Prostate gland (tissue), 2 donors: Measurements from ENCODE around the gene SNX25.

Source experiments
- CTCF ChIP-seq, 4 experiments: fragments of 200-600 bp in 2 of 4; fragments of 450-650 bp in 2 of 4; sonication (generic) in 2 of 4; IDR thresholded peaks; 1 replicate in 3 of 4; 2 replicates in 1 of 4; pipeline ENCODE4 v1.5.1; 2016 to 2019; ENCODE audit warnings: antibody characterized with exemption in 4 of 4, mild to moderate bottlenecking in 2 of 4, moderate library complexity in 2 of 4
- POLR2A ChIP-seq: fragments of 450-650 bp; IDR thresholded peaks from one replicate; pipeline ENCODE4 v1.6.1; 2016; ENCODE audit warnings: antibody characterized with exemption, mild to moderate bottlenecking

GRCh38 chr4:185411849-185412248 lies 202.5 kb downstream of the SNX25 start:
- TF ChIP-seq POLR2A (no peak), CTCF (IDR thresholded peaks at IDR 0.05) (no peak)
